HepG2 (cell line): Measurements from ENCODE around the gene NARF. TPM values are rescaled to one million over a fixed set of nuclear protein-coding genes. Genes with fewer than 3 reads are reported as not detected.

Experiments used
- AHR ChIP-seq: IDR thresholded peaks from 2 replicates; pipeline ENCODE4 v1.6.1; 2018; ENCODE audit warnings: missing genetic modification reagents, missing compliant biosample characterization
- ATF7-NPFF ChIP-seq: sonication (generic); formaldehyde crosslinking; IDR thresholded peaks from 2 replicates; pipeline ENCODE4 v1.8.1; 2023; ENCODE audit warnings: mild to moderate bottlenecking, low read depth, missing genetic modification reagents, moderate library complexity
- GLI4 ChIP-seq: sonication (generic); formaldehyde crosslinking; IDR thresholded peaks from 2 replicates; pipeline ENCODE4 v1.5.1; 2020; ENCODE audit warnings: missing genetic modification reagents, mild to moderate bottlenecking, moderate library complexity, borderline replicate concordance
- HOXD1 ChIP-seq: sonication (generic); formaldehyde crosslinking; IDR thresholded peaks from 2 replicates; pipeline ENCODE4 v1.5.0; 2020; ENCODE audit warnings: missing genetic modification reagents
- IRX3 ChIP-seq: sonication (generic); formaldehyde crosslinking; IDR thresholded peaks from 2 replicates; pipeline ENCODE4 v1.8.1; 2023; ENCODE audit warnings: mild to moderate bottlenecking, low read depth, missing genetic modification reagents, borderline replicate concordance
- PHF5A ChIP-seq: IDR thresholded peaks from one replicate; pipeline ENCODE4 v1.6.1; 2018; ENCODE audit warnings: low read depth, missing genetic modification reagents; ENCODE audit not compliant: unreplicated experiment
- RFX1 ChIP-seq: fragments of 450-650 bp; IDR thresholded peaks from 2 replicates; pipeline ENCODE4 v1.6.1; 2017
- RXRB ChIP-seq: IDR thresholded peaks from 2 replicates; pipeline ENCODE4 v1.6.1; 2016; ENCODE audit warnings: borderline replicate concordance, missing genetic modification reagents, missing compliant biosample characterization
- SETDB1 ChIP-seq: sonication (generic); formaldehyde crosslinking; IDR thresholded peaks from 2 replicates; pipeline ENCODE4 v1.5.1; 2020; ENCODE audit warnings: missing genetic modification reagents, mild to moderate bottlenecking, borderline replicate concordance
- SP140L ChIP-seq: sonication (generic); formaldehyde crosslinking; IDR thresholded peaks from 2 replicates; pipeline ENCODE4 v1.4.0; 2020; ENCODE audit warnings: missing genetic modification reagents, borderline replicate concordance
- SRF ChIP-seq: IDR thresholded peaks from 2 replicates; pipeline ENCODE4 v1.6.1; 2011; ENCODE audit warnings: mild to moderate bottlenecking, low read depth, low read length, moderate library complexity
- STAT5B ChIP-seq: sonication (generic); formaldehyde crosslinking; IDR thresholded peaks from 2 replicates; pipeline ENCODE4 v1.4.0; 2020; ENCODE audit warnings: missing genetic modification reagents
- TCF12 ChIP-seq, 2 experiments: fragments of 450-650 bp in 1 of 2; sonication (generic) in 1 of 2; formaldehyde crosslinking in 1 of 2; IDR thresholded peaks; 2 replicates each; pipeline versions ENCODE4 v1.6.1 to v1.8.0; 2017 to 2022; ENCODE audit warnings: antibody characterized with exemption in 1 of 2, mild to moderate bottlenecking in 1 of 2, missing genetic modification reagents in 1 of 2, moderate library complexity in 1 of 2
- ZNF746 ChIP-seq: sonication (generic); formaldehyde crosslinking; IDR thresholded peaks from 2 replicates; pipeline ENCODE4 v1.8.0; 2022; ENCODE audit warnings: mild to moderate bottlenecking, missing genetic modification reagents
- polyA plus RNA-seq, 8 experiments: library from polyadenylated mRNA; depleted of rRNA in 3 of 8; stranded (reverse) in 7 of 8; unstranded in 1 of 8; fragments of >200 nt; fragmentation: Illumina TruSeq in 4 of 8; extraction: Trizol in 4 of 8; gene quantifications; 2 replicates each; pipeline versions ENCODE4 v1.2.1 to v1.2.3, GENCODE V29; 2011 to 2016; ENCODE audit warnings: low read depth in 4 of 8, missing spikeins in 1 of 8, mixed read lengths in 1 of 8; ENCODE audit not compliant: insufficient read depth in 1 of 8
- total RNA-seq, 5 experiments: library from RNA; depleted of rRNA; stranded (reverse); fragments of >200 nt; fragmentation: Illumina TruSeq; extraction: Trizol; gene quantifications; 2 replicates each; pipeline ENCODE4 v1.2.3, GENCODE V29; 2016; ENCODE audit warnings: low read depth in 1 of 5
- TF ChIP-seq, protein P1 (sequence below): sonication (generic); formaldehyde crosslinking; IDR thresholded peaks from 2 replicates; pipeline ENCODE4 v1.5.0; 2020; ENCODE audit warnings: mild to moderate bottlenecking, missing genetic modification reagents, borderline replicate concordance
- TF ChIP-seq, protein P2 (sequence below): sonication (generic); formaldehyde crosslinking; IDR thresholded peaks from 2 replicates; pipeline ENCODE4 v1.4.0; 2020; ENCODE audit warnings: mild to moderate bottlenecking, missing genetic modification reagents
- TF ChIP-seq, protein P3 (sequence below): sonication (generic); formaldehyde crosslinking; conservative IDR thresholded peaks from 2 replicates; pipeline ENCODE4 v1.5.0; 2020; ENCODE audit warnings: missing genetic modification reagents

NARF gene
- total and polyA plus RNA-seq, 2 of the 13 experiments (the other 11 are each of a cell fraction or from before 2014, with no cell fraction given): 61.1 to 144 TPM

DNA sequence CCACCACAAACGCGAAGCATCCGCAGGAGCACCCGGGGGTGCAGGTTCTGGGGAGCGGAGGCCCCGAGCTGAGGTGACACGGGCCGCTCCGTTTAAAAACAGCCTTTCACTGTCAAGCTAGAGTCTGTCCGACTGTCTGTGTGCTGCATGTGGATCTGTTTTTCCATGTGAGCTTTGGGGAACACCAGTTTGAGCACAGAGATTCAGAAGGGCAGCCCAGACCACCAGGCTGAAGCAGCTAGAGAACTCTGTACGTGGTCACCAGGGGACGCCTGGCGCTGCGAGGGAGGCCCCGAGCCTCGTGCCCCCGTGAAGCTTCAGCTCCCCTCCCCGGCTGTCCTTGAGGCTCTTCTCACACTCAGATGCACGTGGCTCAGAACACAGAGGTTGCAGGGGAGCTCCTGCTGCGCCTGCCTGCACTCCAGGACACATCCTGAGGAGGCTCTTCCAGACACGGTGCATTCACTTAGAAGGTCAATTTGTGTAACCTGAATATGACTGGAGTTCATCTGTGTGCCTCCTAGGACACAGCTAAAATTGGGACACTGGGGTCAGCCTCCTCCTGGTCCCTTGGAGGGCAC is 45.3 kb downstream of the NARF start (continued):
- TF ChIP-seq, protein P1, sequence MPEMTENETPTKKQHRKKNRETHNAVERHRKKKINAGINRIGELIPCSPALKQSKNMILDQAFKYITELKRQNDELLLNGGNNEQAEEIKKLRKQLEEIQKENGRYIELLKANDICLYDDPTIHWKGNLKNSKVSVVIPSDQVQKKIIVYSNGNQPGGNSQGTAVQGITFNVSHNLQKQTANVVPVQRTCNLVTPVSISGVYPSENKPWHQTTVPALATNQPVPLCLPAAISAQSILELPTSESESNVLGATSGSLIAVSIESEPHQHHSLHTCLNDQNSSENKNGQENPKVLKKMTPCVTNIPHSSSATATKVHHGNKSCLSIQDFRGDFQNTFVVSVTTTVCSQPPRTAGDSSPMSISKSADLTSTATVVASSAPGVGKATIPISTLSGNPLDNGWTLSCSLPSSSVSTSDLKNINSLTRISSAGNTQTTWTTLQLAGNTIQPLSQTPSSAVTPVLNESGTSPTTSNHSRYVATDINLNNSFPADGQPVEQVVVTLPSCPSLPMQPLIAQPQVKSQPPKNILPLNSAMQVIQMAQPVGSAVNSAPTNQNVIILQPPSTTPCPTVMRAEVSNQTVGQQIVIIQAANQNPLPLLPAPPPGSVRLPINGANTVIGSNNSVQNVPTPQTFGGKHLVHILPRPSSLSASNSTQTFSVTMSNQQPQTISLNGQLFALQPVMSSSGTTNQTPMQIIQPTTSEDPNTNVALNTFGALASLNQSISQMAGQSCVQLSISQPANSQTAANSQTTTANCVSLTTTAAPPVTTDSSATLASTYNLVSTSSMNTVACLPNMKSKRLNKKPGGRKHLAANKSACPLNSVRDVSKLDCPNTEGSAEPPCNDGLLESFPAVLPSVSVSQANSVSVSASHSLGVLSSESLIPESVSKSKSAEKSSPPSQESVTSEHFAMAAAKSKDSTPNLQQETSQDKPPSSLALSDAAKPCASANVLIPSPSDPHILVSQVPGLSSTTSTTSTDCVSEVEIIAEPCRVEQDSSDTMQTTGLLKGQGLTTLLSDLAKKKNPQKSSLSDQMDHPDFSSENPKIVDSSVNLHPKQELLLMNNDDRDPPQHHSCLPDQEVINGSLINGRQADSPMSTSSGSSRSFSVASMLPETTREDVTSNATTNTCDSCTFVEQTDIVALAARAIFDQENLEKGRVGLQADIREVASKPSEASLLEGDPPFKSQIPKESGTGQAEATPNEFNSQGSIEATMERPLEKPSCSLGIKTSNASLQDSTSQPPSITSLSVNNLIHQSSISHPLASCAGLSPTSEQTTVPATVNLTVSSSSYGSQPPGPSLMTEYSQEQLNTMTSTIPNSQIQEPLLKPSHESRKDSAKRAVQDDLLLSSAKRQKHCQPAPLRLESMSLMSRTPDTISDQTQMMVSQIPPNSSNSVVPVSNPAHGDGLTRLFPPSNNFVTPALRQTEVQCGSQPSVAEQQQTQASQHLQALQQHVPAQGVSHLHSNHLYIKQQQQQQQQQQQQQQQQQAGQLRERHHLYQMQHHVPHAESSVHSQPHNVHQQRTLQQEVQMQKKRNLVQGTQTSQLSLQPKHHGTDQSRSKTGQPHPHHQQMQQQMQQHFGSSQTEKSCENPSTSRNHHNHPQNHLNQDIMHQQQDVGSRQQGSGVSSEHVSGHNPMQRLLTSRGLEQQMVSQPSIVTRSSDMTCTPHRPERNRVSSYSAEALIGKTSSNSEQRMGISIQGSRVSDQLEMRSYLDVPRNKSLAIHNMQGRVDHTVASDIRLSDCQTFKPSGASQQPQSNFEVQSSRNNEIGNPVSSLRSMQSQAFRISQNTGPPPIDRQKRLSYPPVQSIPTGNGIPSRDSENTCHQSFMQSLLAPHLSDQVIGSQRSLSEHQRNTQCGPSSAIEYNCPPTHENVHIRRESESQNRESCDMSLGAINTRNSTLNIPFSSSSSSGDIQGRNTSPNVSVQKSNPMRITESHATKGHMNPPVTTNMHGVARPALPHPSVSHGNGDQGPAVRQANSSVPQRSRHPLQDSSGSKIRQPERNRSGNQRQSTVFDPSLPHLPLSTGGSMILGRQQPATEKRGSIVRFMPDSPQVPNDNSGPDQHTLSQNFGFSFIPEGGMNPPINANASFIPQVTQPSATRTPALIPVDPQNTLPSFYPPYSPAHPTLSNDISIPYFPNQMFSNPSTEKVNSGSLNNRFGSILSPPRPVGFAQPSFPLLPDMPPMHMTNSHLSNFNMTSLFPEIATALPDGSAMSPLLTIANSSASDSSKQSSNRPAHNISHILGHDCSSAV (CRISPR knock-in tag): no peak
- TF ChIP-seq IRX3 (CRISPR knock-in tag) (no peak), PHF5A (no peak), RFX1 (no peak), SETDB1 (no peak), ATF7-NPFF (CRISPR knock-in tag) (peak; percentile 90), HOXD1 (CRISPR knock-in tag) (peak; percentile 80; the same call in 1 of the 2 replicates), TCF12 (IDR thresholded peaks at IDR 0.05) (no peak), TCF12 (CRISPR knock-in tag; IDR thresholded peaks at IDR 0.05) (no peak; the same call in 1 of the 2 replicates), SRF (no peak), ZNF746 (peak; percentile 77; the same call in 1 of the 2 replicates), AHR (CRISPR knock-in tag) (no peak), STAT5B (CRISPR knock-in tag) (no peak), SP140L (CRISPR knock-in tag) (peak; percentile 62; the same call in 1 of the 2 replicates), GLI4 (CRISPR knock-in tag) (no peak), RXRB (CRISPR knock-in tag) (peak; percentile 37; the same call in 1 of the 2 replicates)
- TF ChIP-seq, protein P2, sequence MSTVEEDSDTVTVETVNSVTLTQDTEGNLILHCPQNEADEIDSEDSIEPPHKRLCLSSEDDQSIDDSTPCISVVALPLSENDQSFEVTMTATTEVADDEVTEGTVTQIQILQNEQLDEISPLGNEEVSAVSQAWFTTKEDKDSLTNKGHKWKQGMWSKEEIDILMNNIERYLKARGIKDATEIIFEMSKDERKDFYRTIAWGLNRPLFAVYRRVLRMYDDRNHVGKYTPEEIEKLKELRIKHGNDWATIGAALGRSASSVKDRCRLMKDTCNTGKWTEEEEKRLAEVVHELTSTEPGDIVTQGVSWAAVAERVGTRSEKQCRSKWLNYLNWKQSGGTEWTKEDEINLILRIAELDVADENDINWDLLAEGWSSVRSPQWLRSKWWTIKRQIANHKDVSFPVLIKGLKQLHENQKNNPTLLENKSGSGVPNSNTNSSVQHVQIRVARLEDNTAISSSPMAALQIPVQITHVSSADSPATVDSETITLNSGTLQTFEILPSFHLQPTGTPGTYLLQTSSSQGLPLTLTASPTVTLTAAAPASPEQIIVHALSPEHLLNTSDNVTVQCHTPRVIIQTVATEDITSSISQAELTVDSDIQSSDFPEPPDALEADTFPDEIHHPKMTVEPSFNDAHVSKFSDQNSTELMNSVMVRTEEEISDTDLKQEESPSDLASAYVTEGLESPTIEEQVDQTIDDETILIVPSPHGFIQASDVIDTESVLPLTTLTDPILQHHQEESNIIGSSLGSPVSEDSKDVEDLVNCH (CRISPR knock-in tag): no peak
- TF ChIP-seq, protein P3, sequence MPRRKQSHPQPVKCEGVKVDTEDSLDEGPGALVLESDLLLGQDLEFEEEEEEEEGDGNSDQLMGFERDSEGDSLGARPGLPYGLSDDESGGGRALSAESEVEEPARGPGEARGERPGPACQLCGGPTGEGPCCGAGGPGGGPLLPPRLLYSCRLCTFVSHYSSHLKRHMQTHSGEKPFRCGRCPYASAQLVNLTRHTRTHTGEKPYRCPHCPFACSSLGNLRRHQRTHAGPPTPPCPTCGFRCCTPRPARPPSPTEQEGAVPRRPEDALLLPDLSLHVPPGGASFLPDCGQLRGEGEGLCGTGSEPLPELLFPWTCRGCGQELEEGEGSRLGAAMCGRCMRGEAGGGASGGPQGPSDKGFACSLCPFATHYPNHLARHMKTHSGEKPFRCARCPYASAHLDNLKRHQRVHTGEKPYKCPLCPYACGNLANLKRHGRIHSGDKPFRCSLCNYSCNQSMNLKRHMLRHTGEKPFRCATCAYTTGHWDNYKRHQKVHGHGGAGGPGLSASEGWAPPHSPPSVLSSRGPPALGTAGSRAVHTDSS (CRISPR knock-in tag): no peak
